Adrenal gland (tissue), 5 donors: ENCODE measurements around the gene MKLN1.

ENCODE experiments used
- CTCF ChIP-seq, 6 experiments: fragments of 450-650 bp in 4 of 6; fragments of 200-600 bp in 2 of 6; sonication (generic) in 1 of 6; IDR thresholded peaks; 1 replicate in 5 of 6; 2 replicates in 1 of 6; pipeline versions ENCODE4 v1.5.1 to v1.8.0; 2016 to 2021; ENCODE audit warnings: antibody characterized with exemption in 6 of 6, mild to moderate bottlenecking in 2 of 6, moderate library complexity in 1 of 6
- POLR2A ChIP-seq, 2 donors: fragments of 450-650 bp; IDR thresholded peaks; one replicate each; pipeline ENCODE4 v1.6.1; 2017; ENCODE audit warnings: antibody characterized with exemption in 2 of 2, mild to moderate bottlenecking in 2 of 2, moderate library complexity in 1 of 2
- donor health status: DM: no; HTN: no; CAD: no.

DNA sequence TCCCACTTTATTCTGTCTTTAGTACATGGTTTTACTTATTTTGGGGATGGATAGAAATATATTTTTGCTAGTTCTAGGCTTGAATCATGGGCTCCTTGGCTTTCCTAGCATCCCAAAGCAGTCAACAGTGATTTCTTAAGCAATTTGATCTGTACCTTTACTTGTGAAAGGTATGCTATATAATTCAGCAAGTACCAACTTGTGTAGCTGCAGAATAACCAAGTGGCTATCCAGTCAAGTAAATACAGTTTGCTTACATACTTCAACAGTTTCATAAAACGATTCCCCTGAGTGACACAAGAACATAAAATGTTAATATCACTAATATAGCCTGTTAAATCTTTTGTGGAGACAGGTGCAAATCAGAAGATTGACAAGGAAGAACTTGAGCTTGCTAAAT lies 161.5 kb downstream of the MKLN1 start:
- TF ChIP-seq CTCF (IDR thresholded peaks at IDR 0.05), result no peak
- TF ChIP-seq POLR2A (IDR thresholded peaks at IDR 0.05), result no peak
